Measurements from ENCODE around the gene ARID1B.

DNA sequence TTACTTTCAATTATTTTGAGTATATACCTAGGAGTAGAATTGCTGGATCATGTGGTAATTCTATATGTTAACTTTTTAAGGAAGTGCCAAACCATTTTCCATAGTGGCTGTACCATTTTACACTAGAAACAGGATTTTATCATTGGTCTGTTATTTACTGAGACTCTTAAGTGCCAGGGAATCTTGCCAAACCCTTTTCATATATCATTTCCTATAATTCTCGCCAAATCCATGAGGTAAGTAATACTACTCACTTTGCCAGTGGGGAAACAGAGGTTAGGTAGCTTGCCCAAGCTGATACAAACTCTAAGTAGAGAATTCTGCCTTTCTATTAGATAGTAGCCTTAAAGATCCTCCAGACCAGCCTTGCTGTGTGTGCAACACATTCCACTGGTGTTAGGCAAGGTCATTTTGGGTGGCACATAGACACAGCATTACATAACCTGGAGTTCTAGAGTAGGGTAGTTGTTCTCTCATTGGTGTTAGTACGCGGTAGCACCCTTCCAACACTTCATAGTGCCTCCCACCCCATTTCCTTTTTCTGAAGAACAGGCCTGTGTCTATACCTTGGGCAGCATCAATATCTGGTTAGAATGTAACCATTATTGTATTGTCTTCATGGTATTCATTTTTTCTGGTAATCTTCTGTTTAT is 65.5 kb downstream of the ARID1B start:
- TF ChIP-seq, protein P1, sequence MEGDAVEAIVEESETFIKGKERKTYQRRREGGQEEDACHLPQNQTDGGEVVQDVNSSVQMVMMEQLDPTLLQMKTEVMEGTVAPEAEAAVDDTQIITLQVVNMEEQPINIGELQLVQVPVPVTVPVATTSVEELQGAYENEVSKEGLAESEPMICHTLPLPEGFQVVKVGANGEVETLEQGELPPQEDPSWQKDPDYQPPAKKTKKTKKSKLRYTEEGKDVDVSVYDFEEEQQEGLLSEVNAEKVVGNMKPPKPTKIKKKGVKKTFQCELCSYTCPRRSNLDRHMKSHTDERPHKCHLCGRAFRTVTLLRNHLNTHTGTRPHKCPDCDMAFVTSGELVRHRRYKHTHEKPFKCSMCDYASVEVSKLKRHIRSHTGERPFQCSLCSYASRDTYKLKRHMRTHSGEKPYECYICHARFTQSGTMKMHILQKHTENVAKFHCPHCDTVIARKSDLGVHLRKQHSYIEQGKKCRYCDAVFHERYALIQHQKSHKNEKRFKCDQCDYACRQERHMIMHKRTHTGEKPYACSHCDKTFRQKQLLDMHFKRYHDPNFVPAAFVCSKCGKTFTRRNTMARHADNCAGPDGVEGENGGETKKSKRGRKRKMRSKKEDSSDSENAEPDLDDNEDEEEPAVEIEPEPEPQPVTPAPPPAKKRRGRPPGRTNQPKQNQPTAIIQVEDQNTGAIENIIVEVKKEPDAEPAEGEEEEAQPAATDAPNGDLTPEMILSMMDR (IDR thresholded peaks at IDR 0.05; ENCODE audit: low read length), result no peak
- TF ChIP-seq EZH2 (optimal IDR thresholded peaks at IDR 0.05; ENCODE audit: low read depth, low read length), result no peak

Measured in MM.1S (cell line).